Subcutaneous abdominal adipose tissue (tissue), 5 donors: Measurements from ENCODE around the gene IL1RAPL1.

Source experiments
- H3K27ac ChIP-seq: one replicate; pipeline ENCODE4 v1.7.0; 2013; ENCODE audit warnings: low read depth, mild to moderate bottlenecking, inconsistent platforms, low read length, moderate library complexity
- H3K27me3 ChIP-seq, 5 donors: one replicate each; pipeline ENCODE4 v1.7.0; 2013; ENCODE audit warnings: low read length in 5 of 5, inconsistent platforms in 1 of 5; ENCODE audit not compliant: control insufficient read depth in 5 of 5, insufficient read depth in 4 of 5
- H3K36me3 ChIP-seq, 5 donors: one replicate each; pipeline ENCODE4 v1.7.0; 2013; ENCODE audit warnings: low read length in 5 of 5; ENCODE audit not compliant: control insufficient read depth in 5 of 5, insufficient read depth in 5 of 5
- H3K4me1 ChIP-seq, 5 donors: one replicate each; pipeline ENCODE4 v1.7.0; 2013; ENCODE audit warnings: low read length in 5 of 5, mild to moderate bottlenecking in 3 of 5, moderate library complexity in 1 of 5; ENCODE audit not compliant: control insufficient read depth in 5 of 5, insufficient read depth in 5 of 5
- H3K4me3 ChIP-seq, 5 donors: one replicate each; pipeline ENCODE4 v1.7.0; 2013; ENCODE audit warnings: low read length in 5 of 5, low read depth in 1 of 5
- H3K9ac ChIP-seq, 5 donors: one replicate each; pipeline ENCODE4 v1.7.0; 2013; ENCODE audit warnings: low read length in 5 of 5, mild to moderate bottlenecking in 4 of 5, moderate library complexity in 3 of 5
- H3K9me3 ChIP-seq, 5 donors: one replicate each; pipeline ENCODE4 v1.7.0; 2013; ENCODE audit warnings: low read length in 5 of 5; ENCODE audit not compliant: control insufficient read depth in 5 of 5
- donor health status: healthy.
- donor health status: healthy.
- donor health status: healthy.
- donor health status: healthy.
- donor health status: healthy.

IL1RAPL1 gene

DNA sequence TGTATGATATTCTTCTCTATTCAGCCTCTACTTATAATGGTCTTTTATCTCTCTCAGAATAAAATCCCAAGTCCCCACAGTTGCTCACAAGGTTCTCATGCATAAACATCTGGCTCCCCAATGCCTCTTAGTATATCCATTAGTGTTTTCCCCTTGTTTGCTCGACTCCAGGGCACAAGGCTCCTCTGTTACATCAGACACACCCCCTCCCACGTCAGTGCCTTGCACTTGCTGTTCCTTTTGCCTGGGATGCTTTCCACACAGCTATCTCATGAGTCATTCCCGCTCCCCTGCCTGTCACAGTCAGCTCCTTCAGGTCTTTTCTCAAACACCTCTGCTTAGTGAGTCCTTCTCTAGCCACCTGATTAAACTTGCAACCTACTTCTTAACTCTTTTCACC is 260.2 kb downstream of the IL1RAPL1 start:
- Histone ChIP-seq H3K4me3 (no peak overlapping the region), H3K27ac (no peak overlapping the region), H3K27me3 (peaks cover 0 to 2% (median 0%) of the 10 kb centered on the region in 5 donors), H3K4me1 (no peaks in the 10 kb centered on the region), H3K9ac (no peak overlapping the region), H3K36me3 (no peaks in the 10 kb centered on the region), H3K9me3 (no peaks in the 10 kb centered on the region)

DNA sequence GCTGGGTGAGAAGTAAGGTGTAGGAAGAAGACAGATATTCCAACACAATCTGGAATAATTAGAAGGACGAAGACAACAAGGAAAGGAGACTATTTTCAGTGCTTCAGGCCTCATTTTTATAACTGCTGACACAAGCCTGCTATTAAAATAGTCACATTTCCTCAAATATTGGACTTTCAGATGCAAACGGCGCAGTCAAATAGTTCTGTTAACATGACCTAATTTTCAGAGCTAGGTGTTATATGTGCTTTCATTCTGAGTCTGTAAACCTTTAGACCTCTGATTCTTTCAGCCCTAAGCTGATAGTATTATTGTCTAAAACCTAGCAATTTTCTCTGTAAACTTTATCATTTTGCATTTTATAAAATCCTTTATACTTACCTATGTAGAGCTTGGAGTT is 261.5 kb downstream of the IL1RAPL1 start:
- no peaks in the 10 kb centered on the region for H3K9me3 ChIP-seq
- H3K27ac ChIP-seq, result no peak overlapping the region

DNA sequence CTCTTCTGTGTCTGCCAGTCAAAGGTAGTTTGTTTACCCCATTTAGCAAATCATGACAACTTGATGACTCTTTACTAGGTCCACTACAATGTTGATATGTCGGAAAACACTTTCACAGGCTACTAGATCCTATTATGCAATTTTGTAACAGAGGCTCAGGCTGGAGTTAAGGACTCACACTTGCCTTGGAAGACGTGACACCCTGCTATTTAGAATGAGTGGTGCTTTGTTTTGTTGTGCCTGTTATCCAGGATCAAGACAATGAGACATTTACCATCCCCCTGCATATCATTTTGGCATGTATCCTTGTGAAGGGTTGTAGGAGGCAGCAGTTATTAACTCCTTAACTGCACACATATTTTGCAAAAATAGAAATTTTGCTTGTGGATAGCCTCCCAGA is 263.7 kb downstream of the IL1RAPL1 start:
- Histone ChIP-seq H3K4me3 (no peak overlapping the region), H3K9me3 (no peaks in the 10 kb centered on the region), H3K4me1 (no peaks in the 10 kb centered on the region), H3K27me3 (peaks cover 0 to 2% (median 0%) of the 10 kb centered on the region in 5 donors), H3K9ac (no peak overlapping the region), H3K27ac (no peak overlapping the region), H3K36me3 (no peaks in the 10 kb centered on the region)

More for the DNA sequence above, 261.5 kb downstream of the IL1RAPL1 start:
- no peak overlapping the region for H3K4me3 ChIP-seq
- no peak overlapping the region for H3K9ac ChIP-seq
- H3K4me1 ChIP-seq, result no peaks in the 10 kb centered on the region
- peaks cover 0 to 2% (median 0%) of the 10 kb centered on the region in 5 donors for H3K27me3 ChIP-seq
- H3K36me3 ChIP-seq, result no peaks in the 10 kb centered on the region

DNA sequence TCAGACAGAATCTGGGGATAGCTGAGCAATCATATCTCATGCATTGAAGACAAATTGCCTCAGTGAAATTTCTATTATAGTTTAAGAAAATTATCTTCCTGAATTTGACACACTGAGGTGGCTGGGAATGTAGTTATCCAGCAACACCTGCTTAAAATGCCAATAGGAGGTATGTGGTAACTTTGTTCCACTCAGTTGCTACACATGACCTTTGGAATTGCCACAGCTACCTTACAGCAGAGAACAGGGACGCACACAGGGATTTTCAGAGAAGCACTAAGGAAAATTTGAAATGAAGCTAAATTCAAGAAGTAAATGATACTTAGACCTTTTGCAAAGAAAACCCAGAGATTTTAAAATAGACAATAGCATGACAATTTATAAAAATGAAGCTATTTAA is 264.6 kb downstream of the IL1RAPL1 start:
- Histone ChIP-seq H3K4me1 (no peaks in the 10 kb centered on the region), H3K27ac (no peak overlapping the region), H3K9me3 (no peaks in the 10 kb centered on the region), H3K27me3 (peaks cover 0 to 2% (median 0%) of the 10 kb centered on the region in 5 donors), H3K9ac (no peak overlapping the region), H3K4me3 (no peak overlapping the region), H3K36me3 (no peaks in the 10 kb centered on the region)

DNA sequence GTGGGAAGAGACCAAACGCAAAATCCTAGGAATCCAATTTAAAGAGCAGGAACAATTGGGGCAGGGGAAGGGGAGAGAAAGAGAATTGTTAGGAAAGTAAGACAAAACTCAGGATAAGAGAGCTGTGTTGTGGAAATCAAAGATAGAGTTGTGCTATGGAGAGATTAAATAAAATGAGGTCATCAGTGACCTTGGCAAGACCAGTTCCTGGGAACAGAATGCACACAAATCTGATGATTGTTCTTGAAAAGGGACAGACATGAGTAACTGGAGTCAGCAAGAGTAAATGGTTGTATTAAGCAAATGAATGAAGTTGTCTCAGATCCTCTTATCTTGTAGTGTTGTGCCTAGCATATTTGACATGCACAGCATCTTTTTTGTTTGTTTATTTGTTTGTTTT is 267.4 kb downstream of the IL1RAPL1 start:
- Histone ChIP-seq H3K9ac (no peak overlapping the region), H3K36me3 (no peaks in the 10 kb centered on the region), H3K27ac (no peak overlapping the region), H3K4me1 (no peaks in the 10 kb centered on the region), H3K27me3 (peaks cover 0 to 2% (median 0%) of the 10 kb centered on the region in 5 donors), H3K4me3 (no peak overlapping the region), H3K9me3 (no peaks in the 10 kb centered on the region)

DNA sequence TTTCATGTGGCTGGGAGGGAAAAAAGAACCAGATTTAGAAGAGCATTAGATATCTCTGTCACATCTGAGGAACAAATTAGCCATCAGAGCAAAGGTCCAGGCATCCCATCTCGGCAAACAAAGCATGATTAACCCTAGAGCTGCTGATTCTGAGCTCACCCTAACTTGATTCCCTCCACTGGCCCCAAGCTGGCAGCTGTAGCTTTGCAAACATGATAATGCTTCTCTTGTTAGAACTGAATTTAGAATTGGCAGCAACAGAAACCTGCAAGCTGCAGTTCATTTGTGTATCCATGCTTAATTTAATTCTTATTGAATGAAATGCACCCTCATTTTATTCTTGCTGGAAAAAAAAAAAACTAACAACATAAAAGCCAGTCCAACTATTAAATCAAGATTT is 289.2 kb downstream of the IL1RAPL1 start:
- Histone ChIP-seq H3K4me1 (no peaks in the 10 kb centered on the region), H3K4me3 (no peak overlapping the region), H3K36me3 (no peaks in the 10 kb centered on the region), H3K9ac (no peak overlapping the region), H3K27ac (no peak overlapping the region), H3K27me3 (no peaks in the 10 kb centered on the region), H3K9me3 (no peaks in the 10 kb centered on the region)

DNA sequence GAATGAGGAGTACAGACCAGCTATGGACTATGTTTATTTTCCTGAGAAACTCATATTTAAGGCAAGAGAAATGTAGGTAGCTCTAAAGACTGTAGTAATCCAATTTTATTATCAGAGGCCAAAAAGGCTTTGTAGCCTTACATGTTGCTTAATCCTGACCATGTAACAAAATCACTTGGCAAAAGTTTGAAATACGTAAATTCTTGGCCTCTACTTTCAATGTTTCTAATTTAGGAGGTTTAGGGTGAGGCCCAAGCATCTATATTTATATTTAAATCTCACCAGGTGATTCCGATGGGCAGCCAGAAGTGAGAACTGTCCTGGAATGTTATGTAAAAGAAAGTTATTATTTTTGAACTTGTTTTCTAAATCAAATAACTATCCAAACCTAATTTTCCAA is 289.7 kb downstream of the IL1RAPL1 start:
- Histone ChIP-seq H3K9me3 (no peaks in the 10 kb centered on the region), H3K4me1 (no peaks in the 10 kb centered on the region), H3K36me3 (no peaks in the 10 kb centered on the region), H3K9ac (no peak overlapping the region), H3K4me3 (no peak overlapping the region), H3K27ac (no peak overlapping the region), H3K27me3 (no peaks in the 10 kb centered on the region)

DNA sequence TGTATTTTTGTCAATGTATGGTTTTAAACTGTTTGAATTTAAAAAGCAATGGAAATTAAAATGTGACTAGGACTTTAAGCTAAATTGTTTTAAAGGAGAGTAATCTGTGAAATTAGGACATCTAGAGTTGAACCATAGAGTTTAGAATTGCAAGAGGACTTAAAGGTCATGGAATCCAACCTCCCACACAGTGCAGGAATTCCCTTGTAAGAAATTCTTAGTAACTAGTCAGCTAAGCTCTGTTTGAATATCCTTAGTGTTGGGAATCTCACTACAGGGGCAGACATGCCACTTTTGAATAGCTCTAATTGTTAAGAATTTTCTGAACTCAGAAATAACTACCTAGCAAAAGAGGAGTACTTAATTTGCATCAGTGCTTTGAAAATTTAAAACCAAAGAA is 292.9 kb downstream of the IL1RAPL1 start:
- no peak overlapping the region for H3K4me3 ChIP-seq
- H3K27me3 ChIP-seq, result no peaks in the 10 kb centered on the region
- no peaks in the 10 kb centered on the region for H3K36me3 ChIP-seq
- H3K27ac ChIP-seq, result no peak overlapping the region
- no peaks in the 10 kb centered on the region for H3K9me3 ChIP-seq
- H3K9ac ChIP-seq, result no peak overlapping the region
- H3K4me1 ChIP-seq, result no peaks in the 10 kb centered on the region

DNA sequence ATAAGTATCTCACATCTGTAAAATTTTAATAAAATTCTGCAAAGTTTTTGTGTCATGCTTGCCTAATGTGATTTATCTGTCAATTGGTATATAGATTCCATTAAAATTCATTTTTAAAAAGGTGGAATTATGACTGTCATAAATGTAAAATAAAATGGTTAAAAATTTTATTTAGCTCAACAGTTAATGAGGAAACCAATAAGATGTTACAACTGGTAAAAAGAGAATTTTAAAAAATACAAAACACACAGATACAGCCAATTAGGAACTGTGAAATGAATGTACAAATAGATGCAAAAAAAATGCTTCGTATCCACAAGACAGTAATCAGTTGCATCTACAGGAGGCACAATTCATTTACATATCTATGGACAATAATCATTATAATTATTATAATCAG is 297.6 kb downstream of the IL1RAPL1 start:
- no peaks in the 10 kb centered on the region for H3K27me3 ChIP-seq
- no peak overlapping the region for H3K9ac ChIP-seq
- H3K9me3 ChIP-seq, result no peaks in the 10 kb centered on the region
- H3K27ac ChIP-seq, result no peak overlapping the region
- no peak overlapping the region for H3K4me3 ChIP-seq
- no peaks in the 10 kb centered on the region for H3K36me3 ChIP-seq
- H3K4me1 ChIP-seq, result no peaks in the 10 kb centered on the region

DNA sequence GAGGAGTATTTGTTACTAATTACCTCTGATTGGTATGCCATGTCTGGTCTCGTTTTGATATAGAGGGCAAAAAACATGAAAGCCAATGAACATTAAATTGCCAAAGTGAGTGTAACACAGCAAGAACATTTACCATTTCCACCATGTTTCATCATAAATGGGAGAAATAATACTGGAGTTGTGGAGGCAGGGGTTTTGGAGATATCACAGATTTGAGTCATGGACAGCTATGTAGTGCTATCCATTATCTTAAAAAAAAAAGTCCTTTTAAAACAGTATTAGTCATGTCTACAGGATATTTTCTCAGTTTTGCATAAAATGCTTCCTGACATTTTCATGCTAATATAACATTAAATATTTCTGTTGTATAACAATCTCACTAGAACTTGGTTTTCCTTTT is 301.2 kb downstream of the IL1RAPL1 start:
- Histone ChIP-seq H3K4me3 (no peak overlapping the region), H3K9ac (no peak overlapping the region), H3K9me3 (no peaks in the 10 kb centered on the region), H3K27ac (no peak overlapping the region), H3K36me3 (no peaks in the 10 kb centered on the region), H3K4me1 (no peaks in the 10 kb centered on the region), H3K27me3 (no peaks in the 10 kb centered on the region)

DNA sequence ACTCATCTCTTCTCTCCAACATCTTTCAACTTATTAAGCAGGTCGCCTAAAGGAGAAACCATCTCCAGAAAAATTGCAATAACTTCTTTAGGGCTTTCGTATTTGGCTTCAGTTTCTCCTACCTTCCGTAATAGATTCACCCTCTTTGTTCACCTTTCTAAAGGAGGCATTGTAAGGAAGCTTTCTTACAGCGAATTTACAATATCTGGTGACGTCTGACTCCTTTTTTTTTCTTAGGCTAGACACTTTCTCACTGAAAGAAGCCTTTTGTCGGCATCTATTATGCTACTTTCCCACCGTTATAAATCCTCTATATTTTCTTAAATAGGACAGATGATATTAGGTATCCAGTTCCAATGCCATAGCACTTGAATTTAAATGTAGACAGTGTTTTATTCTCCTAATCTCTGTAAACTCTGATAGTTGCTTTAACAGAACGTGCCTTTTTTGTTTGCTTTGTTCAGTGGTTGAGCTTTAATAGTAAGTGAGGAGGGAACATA is 302.4 kb downstream of the IL1RAPL1 start:
- no peaks in the 10 kb centered on the region for H3K9me3 ChIP-seq
- H3K4me3 ChIP-seq, result no peak overlapping the region
- H3K27ac ChIP-seq, result no peak overlapping the region
- H3K4me1 ChIP-seq, result no peaks in the 10 kb centered on the region
- no peaks in the 10 kb centered on the region for H3K27me3 ChIP-seq
- no peaks in the 10 kb centered on the region for H3K36me3 ChIP-seq
- H3K9ac ChIP-seq, result no peak overlapping the region
